Fibroblast of peridontal ligament (primary cell): ENCODE results near the gene SH3RF3.

Experiments
- DNase-seq: peaks from one replicate; pipeline ENCODE4 v3.0.0-alpha.2; 2010; ENCODE audit errors: extremely low read depth

SH3RF3 gene

GRCh38 chr2:109435066-109435690 is 306.2 kb downstream of the SH3RF3 start:
- DNase-seq = no peak

GRCh38 chr2:109435901-109436598 is 307.0 kb downstream of the SH3RF3 start:
- peak; percentile 57 for DNase-seq

DNA sequence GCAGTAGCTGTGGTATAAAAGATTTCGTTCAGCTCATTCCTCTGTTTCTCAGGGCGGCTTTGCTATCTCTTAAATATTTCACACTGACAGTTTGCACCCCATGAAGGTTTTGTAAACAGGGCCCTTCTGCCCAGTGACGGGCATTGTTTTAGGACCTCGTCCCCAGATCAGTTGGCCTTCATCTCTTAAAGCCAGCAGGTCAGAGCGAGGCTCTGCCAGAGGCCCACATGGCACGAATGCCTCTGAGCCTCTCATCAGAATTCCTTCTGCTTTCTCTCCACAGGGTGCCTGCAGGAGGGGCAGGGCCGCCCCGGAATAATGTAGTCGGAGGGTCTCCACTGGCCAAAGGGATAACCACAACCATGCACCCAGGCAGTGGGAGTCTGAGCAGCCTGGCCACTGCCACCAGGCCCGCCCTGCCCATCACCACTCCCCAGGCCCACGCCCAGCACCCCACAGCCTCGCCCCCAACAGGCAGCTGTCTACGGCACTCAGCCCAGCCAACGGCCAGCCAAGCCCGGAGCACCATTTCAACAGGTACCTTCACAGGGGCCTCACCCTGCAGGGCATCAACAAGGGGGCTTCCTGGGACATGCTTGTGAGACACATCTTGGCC is 307.7 kb downstream of the SH3RF3 start:
- DNase-seq = no peak

- no peak for DNase-seq
These were observed 308.5 kb downstream of the SH3RF3 start for GRCh38 chr2:109437325-109438090.

GRCh38 chr2:109438146-109438545 is 309.1 kb downstream of the SH3RF3 start:
- no peak for DNase-seq

- DNase-seq = peak; percentile 85
These were observed 309.9 kb downstream of the SH3RF3 start for GRCh38 chr2:109438773-109439389.

DNA sequence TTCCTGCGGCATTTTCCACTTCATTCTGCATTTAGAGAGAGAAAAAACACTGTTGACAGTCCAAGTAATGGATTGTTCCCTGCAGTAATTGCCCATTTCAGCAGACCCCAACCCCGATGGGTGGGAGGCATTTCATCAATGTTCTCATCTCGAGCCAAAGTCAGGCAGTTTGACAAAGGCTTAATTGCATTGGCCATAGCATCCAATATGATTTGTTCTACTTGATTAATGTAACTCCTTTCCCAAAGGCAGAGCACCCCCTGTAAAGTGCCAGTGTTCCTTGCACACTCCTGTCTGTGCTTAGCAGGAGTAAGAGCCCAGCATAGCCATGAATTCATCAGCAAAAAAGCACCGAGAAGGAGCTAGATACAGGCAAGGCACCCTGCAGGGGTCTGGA is 310.4 kb downstream of the SH3RF3 start:
- DNase-seq = no peak

DNA sequence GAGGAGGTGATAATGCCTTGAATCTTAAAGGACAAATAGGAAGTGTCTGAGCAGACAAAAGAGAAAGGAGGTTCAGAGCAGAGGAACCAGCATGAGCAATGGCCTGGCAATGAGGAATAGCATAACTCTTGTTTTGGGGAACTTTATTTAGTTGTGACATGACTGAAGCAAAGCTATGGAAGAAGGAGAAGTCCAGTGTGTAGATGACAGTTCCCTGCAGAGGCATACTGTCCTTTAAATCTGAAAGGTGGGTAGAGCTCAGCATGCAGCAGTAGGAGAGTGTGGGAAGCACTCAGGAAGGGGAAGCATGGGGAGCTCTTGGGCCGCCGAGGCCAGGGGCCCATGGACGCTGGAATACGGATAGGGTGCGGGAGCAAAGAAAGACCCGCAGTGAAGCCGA is 311.0 kb downstream of the SH3RF3 start:
- no peak for DNase-seq

DNA sequence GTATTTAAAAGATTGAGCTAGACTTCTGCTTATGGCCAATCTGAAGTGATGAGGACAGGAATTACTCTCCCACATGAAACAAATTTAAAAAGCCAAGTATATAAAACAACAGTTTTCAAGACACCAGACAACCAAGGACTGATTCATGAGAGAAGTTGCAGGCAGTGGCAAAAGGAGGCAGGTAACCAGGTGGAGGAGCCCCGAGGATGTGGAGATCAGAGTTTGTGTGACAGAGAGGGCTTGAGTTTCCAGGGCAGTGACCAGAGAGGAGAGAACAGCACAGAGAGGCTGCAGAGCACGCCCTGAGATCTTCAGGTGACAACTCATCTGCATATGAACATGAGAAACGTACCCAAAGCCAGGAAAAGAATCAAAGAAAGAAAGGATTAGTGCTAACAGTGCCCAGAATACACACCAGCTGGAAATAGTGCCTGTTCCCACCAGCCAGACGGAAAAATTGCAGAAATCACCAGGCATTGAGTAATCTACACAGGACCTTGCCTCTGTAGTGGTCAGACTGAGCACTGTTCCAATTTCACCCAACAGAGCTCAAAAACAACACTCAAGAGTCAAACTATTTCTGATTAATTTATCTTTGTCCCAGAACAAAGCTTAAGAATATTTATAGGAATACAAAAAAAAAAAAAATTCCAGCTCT is 311.6 kb downstream of the SH3RF3 start:
- DNase-seq = no peak

DNA sequence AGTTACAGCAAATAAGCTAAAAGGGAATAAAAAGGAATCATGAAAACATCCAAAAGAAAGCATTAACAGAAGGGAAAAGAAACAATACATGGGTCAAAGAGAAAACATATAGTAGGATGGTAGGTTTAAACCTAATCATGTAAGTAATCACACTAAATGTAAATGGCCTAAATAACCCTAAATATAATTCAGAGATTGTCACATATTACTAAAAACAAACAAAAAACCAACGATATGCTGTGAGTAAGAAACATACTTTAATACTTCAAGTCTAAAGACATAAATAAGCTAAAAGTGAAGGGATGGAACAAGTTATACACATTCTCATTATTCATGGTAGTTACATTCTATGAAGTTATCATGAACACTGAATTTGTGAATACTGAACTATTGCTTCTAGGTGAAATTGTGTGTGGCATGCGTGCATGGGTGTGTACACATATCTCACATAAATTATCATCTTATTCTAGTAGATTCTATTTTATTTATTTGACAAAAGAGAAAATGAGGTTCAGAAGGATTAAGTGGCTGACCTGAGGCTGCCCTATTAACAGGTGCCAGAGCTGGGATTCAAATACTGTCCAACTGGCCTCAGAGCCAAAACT is 313.8 kb downstream of the SH3RF3 start:
- no peak for DNase-seq

DNA sequence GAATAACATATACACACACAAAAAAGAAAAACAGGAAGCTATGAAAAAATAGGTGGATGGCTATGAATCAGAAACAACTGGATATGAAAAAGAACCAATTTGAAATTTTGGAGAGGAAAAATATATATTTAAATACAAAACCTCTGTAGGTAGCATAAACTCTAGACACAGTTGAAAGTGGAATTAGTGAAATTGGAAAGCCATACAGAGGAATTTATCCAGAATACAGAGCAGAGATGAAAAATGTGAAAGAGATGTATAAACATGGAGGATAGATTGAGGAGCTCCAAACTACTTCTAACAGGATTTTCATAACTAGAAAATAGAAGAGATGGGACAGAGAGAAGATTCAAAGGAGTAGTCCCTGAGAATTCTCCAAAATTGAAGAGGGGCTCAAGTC is 315.9 kb downstream of the SH3RF3 start:
- DNase-seq = no peak

DNA sequence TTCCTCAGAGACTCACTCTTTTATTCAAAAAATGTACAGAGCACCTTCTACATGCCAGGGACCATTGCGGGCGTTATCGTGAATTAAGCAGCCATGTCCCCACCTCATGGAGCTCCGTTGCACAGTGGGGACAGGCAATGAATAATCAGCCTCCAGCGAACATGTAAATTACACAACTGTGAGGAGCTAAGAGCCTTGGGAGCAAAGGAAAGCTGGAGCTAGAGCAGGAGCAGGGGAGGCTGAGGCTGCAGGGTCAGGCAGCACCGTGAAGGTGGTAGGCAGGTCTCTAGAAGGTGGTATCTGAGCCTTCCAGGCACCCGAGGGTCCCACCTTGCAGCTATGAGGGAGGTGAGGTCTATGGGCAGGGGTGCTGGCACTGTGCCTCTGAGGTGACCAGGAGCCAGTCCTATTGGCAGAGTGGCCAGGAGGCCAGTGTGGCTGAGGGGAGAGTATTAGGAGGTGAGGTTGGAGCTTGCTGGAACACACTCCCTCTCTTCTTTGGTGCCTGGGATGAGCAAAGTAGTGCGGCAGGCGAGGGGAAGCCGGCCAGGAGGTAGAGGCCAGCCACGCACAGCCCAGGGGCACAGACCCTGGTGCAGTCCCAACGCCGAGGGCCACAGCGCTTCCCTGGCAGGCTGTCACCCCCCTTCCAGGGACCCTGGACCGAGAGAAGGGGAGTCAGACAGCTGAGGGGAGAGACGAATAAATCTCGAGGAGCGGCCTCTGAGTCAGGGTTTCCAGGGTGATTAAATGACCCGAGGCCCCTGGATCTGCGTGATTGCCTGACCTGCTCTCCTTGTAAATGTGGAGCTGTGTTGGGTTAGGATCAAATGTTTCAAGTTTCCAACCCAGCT is 317.5 kb downstream of the SH3RF3 start:
- DNase-seq = no peak

GRCh38 chr2:109447251-109447661 is 318.3 kb downstream of the SH3RF3 start:
- peak; percentile 96 for DNase-seq

- no peak for DNase-seq
These were observed 318.8 kb downstream of the SH3RF3 start for GRCh38 chr2:109447776-109448175.

DNA sequence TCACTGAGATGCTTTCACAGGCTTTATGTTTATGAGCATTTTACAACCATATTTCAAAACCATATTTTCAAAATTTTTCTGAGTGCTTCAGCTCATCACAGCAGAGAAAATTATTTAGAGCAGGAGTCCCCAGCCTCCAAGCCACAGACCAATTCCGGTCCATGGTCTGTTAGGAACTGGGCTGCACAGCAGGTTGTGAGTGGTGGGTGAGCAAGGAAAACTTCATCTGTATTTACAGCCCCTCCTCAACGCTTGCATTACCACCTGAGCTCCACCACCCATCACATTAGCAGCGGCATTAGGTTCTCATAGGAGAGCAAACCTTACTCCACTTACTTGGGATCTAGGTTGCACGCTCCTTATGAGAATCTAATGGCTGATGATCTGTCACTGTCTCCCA is 319.2 kb downstream of the SH3RF3 start:
- DNase-seq = no peak

- DNase-seq = peak; percentile 36
These were observed 320.2 kb downstream of the SH3RF3 start for GRCh38 chr2:109448946-109449788.

DNA sequence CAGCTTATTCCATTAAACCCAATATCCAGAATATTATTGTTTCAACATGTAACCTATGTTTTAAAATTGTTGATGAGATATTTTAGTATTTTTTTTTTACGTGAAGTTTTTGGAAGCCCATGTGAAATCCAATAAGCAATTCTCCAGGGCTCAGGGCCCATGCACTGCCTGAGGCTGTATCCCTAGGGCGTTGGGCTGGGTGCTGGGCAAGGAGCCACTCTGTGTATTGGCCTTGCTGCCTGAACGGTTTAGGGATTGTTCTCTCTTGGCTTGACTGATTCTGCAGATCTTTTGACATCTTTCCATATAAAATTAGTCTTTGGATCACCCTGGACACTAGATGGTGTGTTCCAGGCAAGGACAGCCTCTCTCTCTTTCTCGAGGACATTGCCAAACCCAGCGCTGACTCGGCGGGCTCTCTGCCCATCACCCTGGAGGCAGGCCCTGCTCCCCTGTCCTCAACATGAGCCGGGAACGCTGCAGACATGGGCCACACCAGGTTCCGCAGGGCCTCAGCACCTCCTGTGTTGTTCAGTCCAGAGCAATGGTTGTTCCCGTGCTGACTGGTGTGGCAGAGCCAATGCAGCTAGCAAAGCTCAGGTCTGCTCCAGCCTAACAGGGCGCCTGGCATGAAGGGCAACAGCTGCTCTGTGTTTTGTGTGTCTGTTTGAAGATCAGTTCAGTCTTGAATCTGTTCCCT is 321.7 kb downstream of the SH3RF3 start:
- DNase-seq = no peak

DNA sequence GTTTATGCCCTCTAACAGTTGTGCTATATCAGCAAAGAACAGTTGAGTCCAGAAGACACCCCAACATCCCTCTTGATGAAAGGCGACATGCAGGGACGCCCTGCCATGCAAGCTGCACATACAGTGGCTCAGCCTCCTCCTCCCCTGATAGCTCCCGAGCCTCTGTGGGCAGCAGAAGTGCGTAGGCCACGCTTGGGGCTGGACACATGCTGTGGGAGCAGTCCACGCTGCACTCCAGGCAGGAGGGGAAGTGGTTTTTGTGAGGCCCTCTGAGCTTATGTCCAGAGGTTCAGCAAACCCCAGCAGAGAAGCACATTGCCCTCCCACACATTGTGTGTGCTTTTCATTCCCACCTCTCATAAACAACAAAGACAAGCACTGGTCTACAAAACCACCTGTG is 322.7 kb downstream of the SH3RF3 start:
- no peak for DNase-seq
